ENCODE results near the gene SLC5A8. TPM values are rescaled to one million over a fixed set of nuclear protein-coding genes. Genes with fewer than 3 reads are reported as not detected.

SLC5A8 gene
- total RNA-seq, 4 donors from 2014 or later, result under 0.01 TPM; not detected in 3

DNA sequence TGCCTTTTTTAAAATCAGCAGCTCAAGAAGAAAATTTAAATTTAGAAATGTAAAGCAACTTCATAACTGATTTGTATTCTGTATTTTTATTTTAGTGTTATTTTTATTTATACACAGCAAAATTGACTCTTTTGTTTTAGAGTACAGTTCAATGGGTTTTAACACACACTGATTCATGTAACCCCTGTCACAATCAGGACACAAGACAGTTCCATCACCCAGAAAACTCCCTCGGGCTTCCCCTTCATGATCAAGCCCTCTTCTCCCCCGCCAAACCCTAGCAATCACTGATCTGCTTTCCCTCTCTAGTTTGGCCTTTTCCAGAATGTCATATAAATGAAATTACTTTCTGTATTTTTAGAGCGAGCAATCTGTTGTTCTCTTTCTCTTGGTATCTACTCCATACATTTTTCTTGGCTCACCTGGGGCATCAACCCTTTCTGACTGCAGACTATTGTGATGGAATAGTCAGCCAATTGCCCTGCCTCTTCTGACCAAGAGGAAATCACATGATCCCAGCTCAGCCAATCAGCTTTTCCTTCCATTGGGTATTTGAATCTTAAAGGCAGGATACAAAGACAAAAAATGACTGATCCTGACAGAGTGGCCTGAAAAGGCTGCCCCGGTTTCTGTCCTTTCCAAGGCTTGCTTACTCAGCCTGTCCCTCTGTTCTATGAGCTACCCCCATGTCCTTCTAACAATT, 5.3 kb downstream of the SLC5A8 start:
- Histone ChIP-seq H3K27ac (no peak overlapping the region), H3K27me3 (peaks cover 0 to 29% (median under 1%) of the 10 kb centered on the region in 4 donors), H3K9me3 (no peaks in the 10 kb centered on the region), H3K4me1 (peaks cover 0 to 8% (median 0%) of the 10 kb centered on the region in 3 donors), H3K4me3 (no peak overlapping the region), H3K36me3 (no peaks in the 10 kb centered on the region)
- TF ChIP-seq POLR2A (IDR thresholded peaks at IDR 0.05), result no peak
- TF ChIP-seq, protein P1, sequence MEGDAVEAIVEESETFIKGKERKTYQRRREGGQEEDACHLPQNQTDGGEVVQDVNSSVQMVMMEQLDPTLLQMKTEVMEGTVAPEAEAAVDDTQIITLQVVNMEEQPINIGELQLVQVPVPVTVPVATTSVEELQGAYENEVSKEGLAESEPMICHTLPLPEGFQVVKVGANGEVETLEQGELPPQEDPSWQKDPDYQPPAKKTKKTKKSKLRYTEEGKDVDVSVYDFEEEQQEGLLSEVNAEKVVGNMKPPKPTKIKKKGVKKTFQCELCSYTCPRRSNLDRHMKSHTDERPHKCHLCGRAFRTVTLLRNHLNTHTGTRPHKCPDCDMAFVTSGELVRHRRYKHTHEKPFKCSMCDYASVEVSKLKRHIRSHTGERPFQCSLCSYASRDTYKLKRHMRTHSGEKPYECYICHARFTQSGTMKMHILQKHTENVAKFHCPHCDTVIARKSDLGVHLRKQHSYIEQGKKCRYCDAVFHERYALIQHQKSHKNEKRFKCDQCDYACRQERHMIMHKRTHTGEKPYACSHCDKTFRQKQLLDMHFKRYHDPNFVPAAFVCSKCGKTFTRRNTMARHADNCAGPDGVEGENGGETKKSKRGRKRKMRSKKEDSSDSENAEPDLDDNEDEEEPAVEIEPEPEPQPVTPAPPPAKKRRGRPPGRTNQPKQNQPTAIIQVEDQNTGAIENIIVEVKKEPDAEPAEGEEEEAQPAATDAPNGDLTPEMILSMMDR (IDR thresholded peaks at IDR 0.05), result no peak
- intact Hi-C loops (cut with DNase I), result no loop called here
- 65 to 77% methylated on average over 4 of the region's 4 CpGs for WGBS, 2 donors
- DNase-seq, result no peak

DNA sequence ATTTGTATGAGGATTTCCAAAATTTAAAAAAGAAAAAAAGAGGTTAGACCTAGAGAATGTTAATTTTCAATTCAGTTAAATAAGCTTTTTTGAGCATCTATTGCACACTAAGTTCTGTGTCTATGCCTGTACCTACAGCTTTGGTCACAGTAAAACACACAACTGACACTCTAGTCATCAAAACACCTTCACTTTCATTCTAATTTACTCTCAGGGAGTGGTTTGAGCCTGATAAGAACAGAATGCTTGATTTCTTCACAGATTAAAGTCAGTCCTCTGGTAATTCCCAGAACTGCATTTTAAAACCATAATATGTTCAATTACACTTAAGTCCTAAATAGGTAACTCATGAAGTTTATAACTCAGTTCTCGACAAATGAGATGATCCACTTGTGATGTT, 9.2 kb downstream of the SLC5A8 start:
- Histone ChIP-seq H3K27ac (no peak overlapping the region), H3K27me3 (no peaks in the 10 kb centered on the region), H3K9me3 (no peaks in the 10 kb centered on the region), H3K4me3 (no peak overlapping the region), H3K36me3 (no peaks in the 10 kb centered on the region), H3K4me1 (no peaks in the 10 kb centered on the region)
- TF ChIP-seq POLR2A (IDR thresholded peaks at IDR 0.05), result no peak
- TF ChIP-seq, protein P1 (IDR thresholded peaks at IDR 0.05), result no peak
- no peak for DNase-seq
- intact Hi-C loops (cut with DNase I), result no loop called here
- 78 to 79% methylated on average over 1 of the region's 1 CpG for WGBS, 2 donors

DNA sequence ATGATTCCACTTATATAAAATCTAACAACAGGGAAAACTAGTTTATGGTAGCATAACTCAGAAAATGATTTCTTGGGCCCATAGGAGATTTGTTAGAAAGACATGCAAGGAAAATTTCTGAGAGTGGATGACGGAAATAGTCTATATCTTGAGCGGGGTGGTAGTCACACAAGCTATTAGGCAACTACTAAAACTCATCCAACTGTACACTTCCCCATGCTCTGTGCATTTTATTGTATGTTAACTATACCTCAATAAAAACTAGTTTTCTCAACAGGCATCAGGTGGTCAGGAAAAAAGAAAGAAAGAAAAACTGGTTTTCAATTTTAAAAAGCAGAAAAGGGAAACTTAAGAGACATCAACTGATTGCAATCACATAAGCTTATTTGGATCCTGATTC, 9.9 kb downstream of the SLC5A8 start:
- no peak for TF ChIP-seq POLR2A (IDR thresholded peaks at IDR 0.05)
- TF ChIP-seq, protein P1 (IDR thresholded peaks at IDR 0.05), result no peak
- Histone ChIP-seq H3K4me3 (no peak overlapping the region), H3K27me3 (no peaks in the 10 kb centered on the region), H3K27ac (no peak overlapping the region), H3K4me1 (no peaks in the 10 kb centered on the region), H3K36me3 (no peaks in the 10 kb centered on the region), H3K9me3 (no peaks in the 10 kb centered on the region)
- intact Hi-C loops (cut with DNase I), result no loop called here
- no peak for DNase-seq
- 85 to 89% methylated on average over 2 of the region's 2 CpGs for WGBS, 2 donors

DNA sequence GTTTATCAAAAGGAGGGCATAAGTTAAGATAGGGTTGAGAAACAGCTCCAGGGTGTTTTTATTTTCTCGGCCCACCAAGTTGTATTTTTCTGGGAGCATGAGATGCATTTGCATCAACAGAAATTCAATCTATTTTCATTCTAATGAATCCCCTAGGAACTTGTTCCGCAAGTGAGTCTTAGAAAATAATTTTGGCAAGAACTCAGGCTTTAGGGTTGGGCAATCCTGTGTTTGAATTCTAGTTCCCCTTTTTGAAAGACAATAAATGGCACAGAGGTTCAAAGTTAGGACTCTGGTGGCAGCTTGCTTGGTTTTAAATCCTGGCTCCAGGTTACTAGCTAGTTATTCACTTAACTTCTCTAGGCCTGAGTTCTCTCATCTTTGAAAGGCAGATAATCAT, 23.7 kb downstream of the SLC5A8 start:
- Histone ChIP-seq H3K4me1 (peaks cover 0 to 24% (median 6%) of the 10 kb centered on the region in 3 donors), H3K27ac (peak overlapping the region in 3 of 4 donors; percentile 5 to 66 (median 64)), H3K9me3 (no peaks in the 10 kb centered on the region), H3K36me3 (no peaks in the 10 kb centered on the region), H3K4me3 (no peak overlapping the region), H3K27me3 (no peaks in the 10 kb centered on the region)
- TF ChIP-seq POLR2A (IDR thresholded peaks at IDR 0.05), result no peak
- TF ChIP-seq, protein P1 (IDR thresholded peaks at IDR 0.05), result no peak
- intact Hi-C loops (cut with DNase I), result no loop called here
- 19 to 25% methylated on average over 2 of the region's 2 CpGs for WGBS, 2 donors
- DNase-seq, result no peak

DNA sequence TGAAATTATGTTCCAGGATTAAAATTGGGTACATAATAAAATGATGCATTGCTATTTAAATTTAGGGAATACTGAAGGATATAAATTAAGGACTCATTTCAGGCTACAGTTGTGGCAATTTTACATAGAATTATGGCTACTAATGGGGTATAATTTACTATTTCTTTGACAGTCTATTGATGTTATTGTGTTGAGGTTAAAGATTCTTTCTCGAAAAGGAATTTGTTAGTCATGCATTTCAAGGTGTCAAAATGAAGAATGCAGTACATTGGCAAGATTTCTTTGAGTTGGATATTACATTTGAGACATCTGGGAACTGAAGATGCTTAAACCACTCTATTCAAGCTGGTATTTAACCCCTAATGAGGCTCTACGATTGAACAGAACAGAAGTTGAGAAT, 28.3 kb downstream of the SLC5A8 start:
- Histone ChIP-seq H3K4me3 (no peak overlapping the region), H3K27me3 (no peaks in the 10 kb centered on the region), H3K36me3 (no peaks in the 10 kb centered on the region), H3K9me3 (no peaks in the 10 kb centered on the region), H3K4me1 (peaks cover 0 to 19% (median 6%) of the 10 kb centered on the region in 3 donors), H3K27ac (no peak overlapping the region)
- TF ChIP-seq POLR2A (IDR thresholded peaks at IDR 0.05), result no peak
- TF ChIP-seq, protein P1 (IDR thresholded peaks at IDR 0.05), result no peak
- no peak for DNase-seq
- WGBS, 2 donors, result 21 to 24% methylated on average over 2 of the region's 2 CpGs
- intact Hi-C loops (cut with DNase I), result no loop called here
